GM21737 (cell line): ENCODE data around the gene SHISAL1.
"Not testable (repeated sequence)": the region's sequence is repeated elsewhere in the genome, so short reads cannot be mapped to it uniquely, and the experiment has no call there.

Source experiments
- ATAC-seq: cut with Tn5 transposase; IDR thresholded peaks from one replicate; pipeline ENCODE4 v1.9.1; 2021; ENCODE audit warnings: mild to moderate bottlenecking, moderate library complexity; ENCODE audit not compliant: unreplicated experiment

Gene SHISAL1

GRCh38 chr22:44244265-44244822 is 68.4 kb downstream of the SHISAL1 start:
- ATAC-seq: no peak

GRCh38 chr22:44243761-44244160 is 69.0 kb downstream of the SHISAL1 start:
- no peak for ATAC-seq

- ATAC-seq: no peak
Measured at GRCh38 chr22:44242946-44243724, 69.6 kb downstream of the SHISAL1 start.

- ATAC-seq: not testable (repeated sequence)
Measured at GRCh38 chr22:44241121-44241520, 71.6 kb downstream of the SHISAL1 start.

- no peak for ATAC-seq
Measured at GRCh38 chr22:44237290-44237689, 75.5 kb downstream of the SHISAL1 start.

- not testable (repeated sequence) for ATAC-seq
Measured at GRCh38 chr22:44234372-44234771, 78.4 kb downstream of the SHISAL1 start.

GRCh38 chr22:44231233-44231632 is 81.5 kb downstream of the SHISAL1 start:
- no peak for ATAC-seq

- no peak for ATAC-seq
Measured at GRCh38 chr22:44229809-44230208, 82.9 kb downstream of the SHISAL1 start.

- ATAC-seq: no peak
Measured at GRCh38 chr22:44229331-44229730, 83.4 kb downstream of the SHISAL1 start.

GRCh38 chr22:44225812-44226211 is 86.9 kb downstream of the SHISAL1 start:
- no peak for ATAC-seq

GRCh38 chr22:44225091-44225689 is 87.6 kb downstream of the SHISAL1 start:
- no peak for ATAC-seq

- ATAC-seq: no peak
Measured at GRCh38 chr22:44224166-44224565, 88.6 kb downstream of the SHISAL1 start.

- no peak for ATAC-seq
Measured at GRCh38 chr22:44221710-44222475, 90.9 kb downstream of the SHISAL1 start.

GRCh38 chr22:44220727-44221680 is 91.7 kb downstream of the SHISAL1 start:
- ATAC-seq: no peak

GRCh38 chr22:44219101-44219870 is 93.5 kb downstream of the SHISAL1 start:
- no peak for ATAC-seq

- no peak for ATAC-seq
Measured at GRCh38 chr22:44218071-44218470, 94.7 kb downstream of the SHISAL1 start.

- no peak for ATAC-seq
Measured at GRCh38 chr22:44217346-44217745, 95.4 kb downstream of the SHISAL1 start.

- ATAC-seq: no peak
Measured at GRCh38 chr22:44215287-44215686, 97.5 kb downstream of the SHISAL1 start.

GRCh38 chr22:44214764-44215163 is 98.0 kb downstream of the SHISAL1 start:
- ATAC-seq: no peak

- no peak for ATAC-seq
Measured at GRCh38 chr22:44214187-44214586, 98.6 kb downstream of the SHISAL1 start.
